Renal cortical epithelial cell (primary cell): ENCODE measurements around the gene SMU1. TPM values are rescaled to one million over a fixed set of nuclear protein-coding genes. Genes with fewer than 3 reads are reported as not detected.
A peak's percentile ranks its signal among the peaks of the same experiment; 100 is the strongest.

ENCODE experiments used
- DNase-seq: peaks from one replicate; pipeline ENCODE4 v3.0.0-alpha.2; 2011; ENCODE audit warnings: low read depth
- total RNA-seq: library from RNA; depleted of rRNA; stranded (reverse); fragments of >200 nt; gene quantifications from 2 replicates; pipeline ENCODE4 v1.2.3, GENCODE V29; 2014

Gene SMU1
- total RNA-seq, 1 donor from 2014 or later = 36.1 TPM

- peak; percentile 51 for DNase-seq
These were observed 31.7 kb downstream of the SMU1 start for GRCh38 chr9:33044677-33045282.

GRCh38 chr9:33044162-33044673, 32.3 kb downstream of the SMU1 start:
- peak; percentile 78 for DNase-seq

GRCh38 chr9:33043671-33044070, 32.8 kb downstream of the SMU1 start:
- DNase-seq = no peak

- peak; percentile 80 for DNase-seq
These were observed 34.0 kb downstream of the SMU1 start for GRCh38 chr9:33042473-33042872.

- peak; percentile 58 for DNase-seq
These were observed 34.9 kb downstream of the SMU1 start for GRCh38 chr9:33041432-33042188.

- no peak for DNase-seq
These were observed 35.6 kb downstream of the SMU1 start for GRCh38 chr9:33040792-33041431.

GRCh38 chr9:33032865-33033264, 43.6 kb downstream of the SMU1 start:
- DNase-seq = no peak

GRCh38 chr9:33032292-33032691, 44.2 kb downstream of the SMU1 start:
- no peak for DNase-seq

- no peak for DNase-seq
These were observed 46.2 kb downstream of the SMU1 start for GRCh38 chr9:33030285-33030684.

GRCh38 chr9:33029231-33029786, 47.2 kb downstream of the SMU1 start:
- DNase-seq = no peak

- peak; percentile 29 for DNase-seq
These were observed 50.7 kb downstream of the SMU1 start for GRCh38 chr9:33025572-33026342.

- DNase-seq = peak; percentile 72
These were observed 51.4 kb downstream of the SMU1 start, which contains the start of gene DNAJA1 for GRCh38 chr9:33024966-33025571. Gene DNAJA1, plus strand, starts transcription at chr9:33025273. Its CDS starts 1,212 bp downstream, at chr9:33026485.

- DNase-seq = peak; percentile 21
These were observed 52.1 kb downstream of the SMU1 start for GRCh38 chr9:33024126-33024965.

GRCh38 chr9:33023661-33024060, 52.8 kb downstream of the SMU1 start:
- DNase-seq = no peak

GRCh38 chr9:33022755-33023154, 53.7 kb downstream of the SMU1 start:
- DNase-seq = no peak

- no peak for DNase-seq
These were observed 54.2 kb downstream of the SMU1 start for GRCh38 chr9:33022303-33022702.

GRCh38 chr9:33019797-33020196, 56.7 kb downstream of the SMU1 start:
- DNase-seq = no peak

GRCh38 chr9:33017283-33018041, 59.0 kb downstream of the SMU1 start:
- DNase-seq = peak; percentile 20

- DNase-seq = no peak
These were observed 61.8 kb downstream of the SMU1 start for GRCh38 chr9:33014665-33015014.
